ENCODE data around the gene ZNF106.

The ZNF106 gene

DNA sequence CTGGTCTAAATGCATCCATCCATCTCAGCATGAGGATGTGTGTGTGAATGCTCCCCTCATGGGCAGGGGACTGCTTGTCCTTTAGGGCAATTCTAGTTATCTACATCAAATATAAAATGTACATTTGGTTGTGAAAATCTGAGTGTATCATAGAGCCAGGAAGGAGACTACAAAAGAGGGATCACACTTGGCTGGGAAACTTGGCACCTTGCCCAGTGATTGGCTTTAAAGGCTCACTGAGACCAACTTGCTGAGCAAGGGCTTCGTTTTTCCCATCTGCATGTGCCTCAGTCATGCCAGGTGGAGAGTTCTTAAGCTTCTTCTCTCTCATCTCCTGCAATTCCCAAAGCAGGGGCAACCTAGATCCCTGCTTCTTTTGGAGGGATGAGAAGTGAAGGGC, 126.4 kb downstream of the ZNF106 start:
- DNase-seq: no peak

DNA sequence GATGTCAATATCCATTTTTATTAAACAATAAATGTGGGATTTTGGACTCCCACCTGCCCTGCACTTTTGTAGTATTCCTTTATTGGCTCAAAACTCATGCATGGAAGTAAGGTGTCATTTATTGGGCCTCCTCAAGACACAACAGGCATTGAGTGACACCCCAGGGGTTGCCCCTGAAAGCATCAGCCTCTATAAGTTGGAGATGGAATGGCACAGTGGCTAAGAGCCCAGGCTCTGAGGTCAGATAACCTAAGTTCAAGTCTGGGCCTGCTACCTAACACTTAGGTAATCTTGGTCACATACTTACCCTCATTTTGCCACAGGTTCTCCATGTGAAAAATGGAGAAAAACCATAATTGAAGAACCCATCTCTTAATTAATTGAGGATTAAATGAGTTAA, 127.0 kb downstream of the ZNF106 start:
- no peak for DNase-seq

DNA sequence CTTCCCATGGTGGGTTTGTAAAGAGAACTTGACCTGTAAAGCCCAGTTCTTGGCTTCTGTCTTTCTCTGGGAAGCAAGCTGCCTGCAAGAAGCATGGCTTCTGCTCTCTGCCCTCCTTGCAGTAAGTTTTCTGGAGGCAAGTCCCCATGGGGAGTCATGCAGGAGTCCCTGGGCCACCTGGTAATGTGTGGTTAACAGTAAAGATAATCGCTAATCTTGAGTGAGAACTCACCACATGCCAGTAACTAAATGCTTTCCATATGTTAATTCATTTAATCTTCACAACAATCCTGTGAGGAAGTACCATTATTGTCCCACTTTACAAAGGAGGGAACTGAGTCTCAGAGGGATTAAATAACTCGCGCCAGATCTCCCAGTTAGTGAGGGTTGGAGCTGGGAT, 127.5 kb downstream of the ZNF106 start:
- DNase-seq: no peak

All from NCI-H1694 treated with DMSO at 0.1 percent for 48 hours (cell line).